IPS-18a (cell line): ENCODE results near the gene SLC31A1.
A peak's percentile ranks its signal among the peaks of the same experiment; 100 is the strongest.

Experiments used
- H3K27ac ChIP-seq: one replicate; pipeline ENCODE4 v1.5.1; 2013; ENCODE audit warnings: low read length
- H3K27me3 ChIP-seq: one replicate; pipeline ENCODE4 v1.6.1; 2013; ENCODE audit warnings: mild to moderate bottlenecking, low read length; ENCODE audit not compliant: control insufficient read depth, insufficient read depth
- H3K36me3 ChIP-seq: one replicate; pipeline ENCODE4 v1.6.1; 2013; ENCODE audit warnings: low read depth, low read length; ENCODE audit not compliant: control insufficient read depth
- H3K4me1 ChIP-seq: one replicate; pipeline ENCODE4 v1.6.1; 2013; ENCODE audit warnings: low read depth, low read length; ENCODE audit not compliant: control insufficient read depth
- H3K4me3 ChIP-seq: one replicate; pipeline ENCODE4 v1.5.1; 2013; ENCODE audit warnings: low read length
- H3K9ac ChIP-seq: one replicate; pipeline ENCODE4 v1.6.1; 2013; ENCODE audit warnings: mild to moderate bottlenecking, low read length, moderate library complexity
- H3K9me3 ChIP-seq: one replicate; pipeline ENCODE4 v1.6.1; 2013; ENCODE audit warnings: low read depth, low read length; ENCODE audit not compliant: control insufficient read depth

The SLC31A1 gene

GRCh38 chr9:113187929-113188595 lies 33.3 kb upstream of the SLC31A1 start:
- Histone ChIP-seq H3K9me3 (no peaks in the 10 kb centered on the region), H3K27ac (no peak overlapping the region), H3K36me3 (peaks cover 54% of the 10 kb centered on the region), H3K4me3 (no peak overlapping the region), H3K4me1 (no peaks in the 10 kb centered on the region), H3K27me3 (no peaks in the 10 kb centered on the region), H3K9ac (no peak overlapping the region)

- Histone ChIP-seq H3K4me3 (no peak overlapping the region), H3K36me3 (peaks cover 17% of the 10 kb centered on the region)
Measured at GRCh38 chr9:113192455-113192854, 28.9 kb upstream of the SLC31A1 start.

GRCh38 chr9:113199683-113200329 lies 21.5 kb upstream of the SLC31A1 start:
- no peaks in the 10 kb centered on the region for H3K4me1 ChIP-seq
- H3K27ac ChIP-seq, result no peak overlapping the region
- H3K4me3 ChIP-seq, result no peak overlapping the region
- H3K27me3 ChIP-seq, result no peaks in the 10 kb centered on the region
- H3K9me3 ChIP-seq, result no peaks in the 10 kb centered on the region
- no peak overlapping the region for H3K9ac ChIP-seq
- H3K36me3 ChIP-seq, result peaks cover 15% of the 10 kb centered on the region

More at GRCh38 chr9:113192455-113192854, 28.9 kb upstream of the SLC31A1 start:
- no peaks in the 10 kb centered on the region for H3K27me3 ChIP-seq
- no peaks in the 10 kb centered on the region for H3K9me3 ChIP-seq
- no peaks in the 10 kb centered on the region for H3K4me1 ChIP-seq
- H3K27ac ChIP-seq, result no peak overlapping the region
- no peak overlapping the region for H3K9ac ChIP-seq

- H3K4me1 ChIP-seq, result no peaks in the 10 kb centered on the region
- no peak overlapping the region for H3K27ac ChIP-seq
- H3K36me3 ChIP-seq, result peaks cover 6% of the 10 kb centered on the region
- H3K27me3 ChIP-seq, result no peaks in the 10 kb centered on the region
- H3K4me3 ChIP-seq, result no peak overlapping the region
- no peaks in the 10 kb centered on the region for H3K9me3 ChIP-seq
- no peak overlapping the region for H3K9ac ChIP-seq
Measured at GRCh38 chr9:113205432-113205831, 15.9 kb upstream of the SLC31A1 start.

GRCh38 chr9:113205861-113206260 lies 15.5 kb upstream of the SLC31A1 start:
- Histone ChIP-seq H3K36me3 (peaks cover 6% of the 10 kb centered on the region), H3K27ac (no peak overlapping the region), H3K4me1 (no peaks in the 10 kb centered on the region), H3K27me3 (no peaks in the 10 kb centered on the region), H3K9ac (no peak overlapping the region), H3K4me3 (no peak overlapping the region), H3K9me3 (no peaks in the 10 kb centered on the region)

- Histone ChIP-seq H3K9me3 (no peaks in the 10 kb centered on the region), H3K4me1 (no peaks in the 10 kb centered on the region), H3K36me3 (peaks cover 1% of the 10 kb centered on the region), H3K4me3 (no peak overlapping the region), H3K27me3 (no peaks in the 10 kb centered on the region), H3K27ac (no peak overlapping the region), H3K9ac (no peak overlapping the region)
Measured at GRCh38 chr9:113210815-113211214, 10.5 kb upstream of the SLC31A1 start.

- H3K9me3 ChIP-seq, result no peaks in the 10 kb centered on the region
- no peaks in the 10 kb centered on the region for H3K27me3 ChIP-seq
- peaks cover 2% of the 10 kb centered on the region for H3K4me1 ChIP-seq
- H3K4me3 ChIP-seq, result no peak overlapping the region
- H3K9ac ChIP-seq, result no peak overlapping the region
- H3K36me3 ChIP-seq, result no peaks in the 10 kb centered on the region
- H3K27ac ChIP-seq, result no peak overlapping the region
Measured at GRCh38 chr9:113215132-113215531, 6.2 kb upstream of the SLC31A1 start.

- Histone ChIP-seq H3K27me3 (no peaks in the 10 kb centered on the region), H3K9ac (no peak overlapping the region), H3K4me3 (no peak overlapping the region), H3K4me1 (peaks cover 5% of the 10 kb centered on the region), H3K9me3 (no peaks in the 10 kb centered on the region), H3K27ac (no peak overlapping the region), H3K36me3 (no peaks in the 10 kb centered on the region)
Measured at GRCh38 chr9:113216406-113216805, 4.9 kb upstream of the SLC31A1 start.

- no peak overlapping the region for H3K27ac ChIP-seq
- no peaks in the 10 kb centered on the region for H3K27me3 ChIP-seq
- H3K4me3 ChIP-seq, result no peak overlapping the region
- no peaks in the 10 kb centered on the region for H3K36me3 ChIP-seq
- H3K9ac ChIP-seq, result no peak overlapping the region
- H3K9me3 ChIP-seq, result no peaks in the 10 kb centered on the region
- H3K4me1 ChIP-seq, result peaks cover 13% of the 10 kb centered on the region
Measured at GRCh38 chr9:113219186-113219936, 2.0 kb upstream of the SLC31A1 start.

GRCh38 chr9:113219969-113220368 lies 1.4 kb upstream of the SLC31A1 start:
- Histone ChIP-seq H3K4me1 (peaks cover 13% of the 10 kb centered on the region), H3K9ac (peak overlapping the region; percentile 80), H3K27ac (no peak overlapping the region)

GRCh38 chr9:113220467-113221002 lies 809 bp upstream of the SLC31A1 start:
- Histone ChIP-seq H3K36me3 (peaks cover 5% of the 10 kb centered on the region), H3K9me3 (no peaks in the 10 kb centered on the region), H3K4me1 (peaks cover 13% of the 10 kb centered on the region), H3K27ac (peak overlapping the region; percentile 42), H3K27me3 (no peaks in the 10 kb centered on the region), H3K4me3 (peak overlapping the region; percentile 97), H3K9ac (peak overlapping the region; percentile 80)

More at GRCh38 chr9:113219969-113220368, 1.4 kb upstream of the SLC31A1 start:
- Histone ChIP-seq H3K4me3 (peak overlapping the region; percentile 97), H3K27me3 (no peaks in the 10 kb centered on the region), H3K36me3 (peaks cover 4% of the 10 kb centered on the region), H3K9me3 (no peaks in the 10 kb centered on the region)
